SKM-1 (cell line): ENCODE results near the gene PANX2.

Experiments
- DNase-seq: peaks from one replicate; lab custom pipeline; 2025; ENCODE audit not compliant: unreplicated experiment; lab: John Stamatoyannopoulos, UW

The PANX2 gene

DNA sequence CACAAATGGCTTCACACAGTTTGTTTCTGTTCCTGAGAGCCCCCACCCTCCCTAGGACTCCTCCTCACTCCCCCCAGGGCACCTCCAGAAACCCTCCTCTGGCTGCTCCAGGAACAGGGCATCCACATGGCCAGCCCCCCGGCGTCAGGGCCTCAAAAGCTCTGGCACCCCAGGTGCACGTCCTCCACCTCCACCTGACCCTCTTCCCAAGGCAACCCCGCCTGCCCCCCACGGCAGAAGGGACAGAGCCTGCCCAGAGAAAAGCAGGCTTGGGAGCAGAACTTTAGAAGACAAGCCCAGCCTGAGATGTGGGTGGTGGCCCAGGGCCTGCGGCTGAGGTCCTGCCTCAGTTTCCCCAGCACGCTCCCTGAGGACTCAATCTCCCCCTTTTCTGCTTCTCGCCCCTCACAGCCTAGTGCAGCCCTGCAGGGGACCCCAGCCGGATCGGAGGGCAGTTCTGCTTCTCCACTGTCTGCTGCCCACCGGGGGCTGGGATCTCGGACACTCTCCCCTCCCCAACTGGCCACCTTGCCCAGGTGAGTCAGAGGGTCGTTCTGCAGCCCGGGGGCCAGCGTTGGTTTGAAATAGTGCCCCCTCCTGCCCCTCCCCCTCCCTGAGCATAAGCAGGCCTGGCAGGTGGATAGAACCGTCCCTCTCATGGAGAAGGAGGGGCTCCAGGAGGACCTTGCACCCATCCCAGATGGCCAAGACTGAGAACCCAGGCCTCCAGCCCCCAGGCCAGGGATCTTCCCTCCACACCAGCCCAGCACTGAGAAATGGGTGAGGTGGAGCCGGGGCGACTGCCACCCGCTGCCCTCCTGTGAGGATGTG is 12.8 kb downstream of the PANX2 start:
- DNase-seq: no peak

- no peak for DNase-seq
Measured at GRCh38 chr22:50184004-50184901, 13.7 kb downstream of the PANX2 start.

DNA sequence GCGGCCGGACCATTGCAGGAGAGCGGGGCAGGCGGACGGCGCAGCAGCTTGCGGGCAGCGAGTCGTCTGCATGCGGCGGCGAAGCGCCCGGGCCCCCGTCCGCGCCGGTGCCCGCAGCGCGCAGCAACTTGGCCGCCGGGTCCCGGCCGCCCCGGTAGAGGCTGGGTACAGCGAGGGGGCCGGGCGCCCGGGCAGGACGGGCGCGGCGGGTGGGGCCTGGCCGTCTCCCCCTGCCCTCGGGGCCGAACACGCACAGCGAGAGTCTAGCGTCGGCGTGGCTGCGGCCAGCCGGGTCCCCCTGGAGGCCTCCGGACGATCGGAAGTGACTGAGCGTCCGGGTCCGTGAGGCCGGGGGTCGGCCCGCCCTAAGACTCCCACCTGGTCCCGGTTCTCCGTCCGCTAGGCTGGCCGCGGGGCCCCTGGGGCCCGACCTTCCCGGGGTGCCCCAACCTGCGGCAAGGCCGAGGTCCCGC is 14.4 kb downstream of the PANX2 start:
- DNase-seq: no peak

DNA sequence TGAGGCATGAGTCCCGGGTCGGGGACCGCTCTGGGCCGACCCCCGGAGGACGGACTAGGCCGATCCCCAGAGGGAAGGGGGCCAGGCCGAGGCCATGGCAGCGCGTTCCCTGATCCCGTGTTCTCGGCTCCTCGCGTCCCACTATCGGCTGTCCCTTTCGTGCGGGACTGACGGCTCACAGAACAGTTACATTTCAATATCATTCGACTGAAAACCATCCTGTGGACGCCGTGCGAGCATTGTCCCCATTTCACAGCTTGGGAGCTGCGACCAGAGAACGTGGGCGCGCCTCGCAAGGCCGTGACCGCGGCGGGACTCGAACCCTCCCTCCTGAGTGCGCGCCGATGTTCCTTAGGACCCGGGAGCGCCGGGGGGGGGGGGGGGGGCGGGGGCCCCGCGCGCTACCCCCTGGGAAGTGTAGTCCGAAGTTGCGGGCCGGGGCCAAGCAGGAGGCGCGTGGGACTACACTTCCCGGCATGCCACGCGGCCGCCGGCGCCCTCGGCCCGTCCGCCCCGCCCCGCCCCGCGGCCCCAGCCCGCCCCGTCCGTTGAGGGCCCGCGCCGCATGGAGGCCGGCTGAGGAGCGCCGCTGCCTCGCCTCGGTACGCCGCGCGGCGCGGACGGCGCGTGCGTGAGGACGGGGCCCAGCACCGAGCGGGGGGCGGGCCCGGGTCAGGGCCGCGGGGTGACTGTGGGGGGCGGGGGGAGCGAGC is 15.0 kb downstream of the PANX2 start, which contains the start of gene TRABD:
Gene TRABD, plus strand, starts transcription at position 539 of the 713 bp plus-strand sequence. CDS start 7,148 bp downstream, outside the sequence.
- DNase-seq: peak; percentile 81

- no peak for DNase-seq
Measured at GRCh38 chr22:50186181-50186714, 15.7 kb downstream of the PANX2 start.

DNA sequence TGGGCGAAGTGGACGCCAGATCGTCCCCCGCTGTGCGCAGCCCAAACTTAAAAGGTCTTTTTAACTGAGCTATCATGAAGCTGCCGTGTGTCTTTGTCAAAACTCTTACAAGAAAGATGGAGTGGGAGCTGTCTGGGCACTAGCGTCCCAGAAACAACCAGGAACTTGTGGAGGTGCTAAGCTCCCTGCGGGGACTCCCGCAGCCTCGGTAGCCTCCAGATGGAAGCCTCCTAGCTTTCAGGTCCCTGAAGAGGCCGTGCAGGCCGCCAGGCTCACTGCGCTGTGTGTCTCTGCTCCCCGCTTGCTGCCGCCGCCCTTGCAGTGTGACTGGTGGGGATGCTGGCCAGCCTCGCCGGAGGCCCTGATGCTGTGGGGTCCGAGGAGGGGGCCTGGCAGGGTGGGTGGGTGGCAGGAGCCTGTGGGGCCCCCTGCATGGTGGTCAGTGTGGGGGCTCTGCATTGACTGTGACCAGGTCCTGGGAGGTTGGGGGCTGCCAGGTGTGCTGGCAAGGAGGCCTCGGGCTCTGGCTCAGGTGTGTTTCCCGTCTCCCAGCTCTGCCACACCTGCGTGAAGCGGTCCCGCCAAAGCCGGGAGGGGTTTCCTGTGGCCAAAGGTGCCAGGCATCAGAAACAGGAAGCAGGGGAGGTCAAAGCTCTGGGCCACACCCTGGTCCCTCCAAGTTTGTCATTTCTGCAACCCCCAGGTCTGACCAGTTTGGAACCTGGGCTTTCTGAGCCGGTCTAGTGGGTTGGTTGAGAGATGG is 16.4 kb downstream of the PANX2 start:
- no peak for DNase-seq

- no peak for DNase-seq
Measured at GRCh38 chr22:50188356-50188755, 17.8 kb downstream of the PANX2 start.

GRCh38 chr22:50189184-50189848 is 18.8 kb downstream of the PANX2 start:
- DNase-seq: no peak

GRCh38 chr22:50189849-50190181 is 19.3 kb downstream of the PANX2 start:
- DNase-seq: no peak

DNA sequence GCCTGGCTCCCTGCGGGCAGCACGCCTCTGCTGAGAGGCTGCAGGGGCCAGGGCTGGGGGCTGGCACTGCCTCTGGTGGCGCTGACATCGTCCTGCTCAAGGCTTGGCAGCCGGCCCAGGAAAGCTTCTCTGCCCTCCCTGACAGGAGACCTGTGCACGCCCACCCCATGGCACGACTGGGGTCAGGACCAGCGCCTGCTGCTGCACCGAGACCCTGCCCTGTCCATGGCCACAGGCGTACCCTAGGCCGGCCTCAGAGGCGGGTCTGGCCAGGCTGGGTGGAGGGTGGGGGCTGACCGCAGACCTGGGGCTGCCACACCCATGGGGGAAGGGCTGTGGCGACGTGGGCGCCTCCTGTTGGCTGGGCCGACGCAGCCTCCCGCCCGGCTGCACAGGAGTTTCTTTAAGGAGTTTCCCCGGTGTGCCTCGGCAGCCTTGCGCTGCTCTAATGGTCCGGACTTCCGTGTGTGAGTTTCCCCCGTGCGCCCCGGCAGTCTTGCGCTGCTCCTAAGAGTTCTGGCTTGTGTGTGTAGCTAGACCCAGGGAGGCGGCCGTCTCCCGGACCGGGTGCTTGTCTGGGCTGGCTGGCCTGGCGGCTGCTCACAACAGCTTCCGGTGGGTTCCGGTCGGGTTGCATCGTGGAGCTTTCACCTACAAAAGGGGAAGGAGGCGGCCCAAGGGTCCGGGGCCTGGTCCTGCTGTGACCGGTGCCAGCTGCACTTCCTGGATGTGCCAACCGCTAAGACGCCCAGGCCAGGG is 19.8 kb downstream of the PANX2 start:
- DNase-seq: peak; percentile 94

- DNase-seq: peak; percentile 85
Measured at GRCh38 chr22:50190941-50191741, 20.6 kb downstream of the PANX2 start.

- DNase-seq: peak; percentile 33
Measured at GRCh38 chr22:50192436-50193204, 22.1 kb downstream of the PANX2 start.

DNA sequence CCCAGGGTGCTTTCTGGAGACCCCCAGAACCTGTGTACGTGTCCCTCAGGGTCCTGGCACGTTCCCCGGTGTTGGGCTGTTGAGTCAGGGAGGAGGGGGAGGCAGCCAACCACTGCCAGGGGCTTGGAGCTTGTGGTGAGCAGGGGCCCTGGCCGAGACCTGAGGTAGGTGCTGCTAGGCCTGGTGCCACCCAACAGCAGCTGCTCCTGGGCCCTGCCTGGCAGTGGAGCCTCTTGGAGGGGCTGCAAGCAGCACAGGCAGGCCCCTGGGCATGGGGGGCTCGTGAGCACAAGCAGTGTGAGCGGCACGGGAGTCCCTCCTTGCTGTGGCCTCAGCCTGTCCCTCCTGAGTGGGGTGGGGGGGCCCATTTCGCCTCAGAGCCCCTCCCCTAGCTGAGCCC is 23.1 kb downstream of the PANX2 start:
- DNase-seq: no peak

DNA sequence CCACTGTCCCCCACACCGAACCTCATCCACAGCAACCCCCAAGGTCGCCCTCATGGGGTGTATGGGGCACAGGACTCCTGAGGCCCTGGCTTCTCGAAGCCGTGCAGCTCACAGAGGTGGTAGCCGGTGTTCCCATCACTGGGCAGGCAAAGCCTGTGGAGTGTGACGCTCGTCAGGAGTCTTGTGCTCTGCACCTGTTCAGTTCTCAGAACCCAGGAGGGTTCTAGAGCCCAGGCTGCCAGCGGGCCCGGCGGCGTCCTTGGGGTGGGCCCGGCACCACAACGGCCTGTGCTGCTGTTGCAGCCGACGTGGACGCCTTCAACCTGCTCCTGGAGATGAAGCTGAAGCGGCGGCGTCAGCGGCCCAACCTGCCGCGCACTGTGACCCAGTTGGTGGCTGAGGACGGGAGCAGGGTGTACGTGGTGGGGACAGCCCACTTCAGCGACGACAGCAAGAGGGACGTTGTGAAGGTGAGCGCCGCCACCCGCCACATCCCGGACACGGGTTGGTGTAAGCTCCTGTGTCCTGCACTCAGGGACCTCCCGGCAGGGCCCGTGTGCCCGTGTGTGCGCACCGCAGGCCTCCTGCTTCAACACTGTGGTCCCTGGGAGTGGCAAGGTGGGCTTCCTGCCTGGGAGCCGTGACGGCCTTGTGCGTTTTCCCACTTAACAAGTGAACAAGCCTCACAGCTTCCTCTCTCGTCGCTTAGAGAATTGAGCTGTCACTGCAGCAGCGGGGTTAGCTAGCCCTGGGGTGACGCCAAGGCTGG is 23.7 kb downstream of the PANX2 start:
- DNase-seq: no peak

DNA sequence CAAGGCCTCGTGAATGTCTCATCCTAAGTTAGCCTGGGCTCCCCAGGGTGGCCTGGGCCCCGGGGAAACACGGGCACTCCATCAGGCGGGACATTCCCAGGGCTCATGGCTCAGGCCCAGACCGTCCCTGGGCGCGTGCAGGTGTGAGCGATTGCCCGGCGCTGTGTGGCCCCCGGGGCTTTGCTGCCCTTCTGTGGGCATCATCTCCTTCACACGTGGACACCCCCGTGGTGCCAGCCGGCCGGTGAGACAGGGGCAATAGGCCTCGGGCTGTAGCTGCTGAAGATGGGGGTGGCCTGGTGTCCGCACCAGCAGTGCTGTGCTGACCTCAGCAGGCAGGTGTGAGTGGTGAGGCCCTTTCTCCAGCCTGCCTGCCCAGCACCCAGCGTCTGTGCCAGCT is 25.7 kb downstream of the PANX2 start:
- DNase-seq: no peak

- no peak for DNase-seq
Measured at GRCh38 chr22:50197000-50197800, 26.7 kb downstream of the PANX2 start.
